ENCODE results near the gene UBXN7.
"Not testable (repeated sequence)": the region's sequence is repeated elsewhere in the genome, so short reads cannot be mapped to it uniquely, and the experiment has no call there.

GRCh38 chr3:196386797-196387196, 45.4 kb downstream of the UBXN7 start:
- TF ChIP-seq CTCF, POLR2AphosphoS5 (IDR thresholded peaks at IDR 0.05): not testable (repeated sequence)

Data from gastroesophageal sphincter (tissue), 3 donors.